Measurements from ENCODE around the gene NKX2-3.

NKX2-3 gene

DNA sequence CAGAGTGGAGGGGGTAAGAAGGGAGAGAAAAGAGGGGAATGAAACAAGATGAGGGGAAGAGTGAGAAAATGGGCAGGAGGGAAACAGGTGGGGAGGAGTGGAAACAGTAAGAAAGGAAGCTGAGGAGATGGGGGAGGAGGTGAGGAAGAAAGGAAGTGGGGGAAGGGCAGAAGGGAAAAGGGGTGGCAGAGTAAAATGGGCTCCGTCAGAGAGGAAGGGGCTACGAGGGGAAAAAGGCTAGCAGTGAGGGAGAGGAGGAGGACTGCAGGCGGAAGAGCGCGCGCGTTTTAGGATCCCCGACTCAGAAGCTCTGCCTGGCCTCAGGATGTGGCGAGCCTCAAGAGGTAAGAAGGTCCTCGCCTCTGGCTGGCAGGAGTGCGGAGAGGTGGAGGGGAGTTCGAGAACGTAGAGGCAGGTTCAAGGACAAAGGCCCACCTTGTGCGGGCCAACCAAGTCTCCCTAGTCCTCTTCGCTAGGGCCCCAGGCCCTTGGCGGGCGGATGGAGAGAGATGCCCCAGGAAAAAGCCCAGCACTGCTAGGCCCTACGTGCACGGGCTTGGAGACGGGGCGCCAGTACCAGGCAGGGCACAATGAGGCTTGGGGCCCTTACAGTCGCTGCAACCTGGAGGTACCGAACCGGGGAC lies 5.8 kb upstream of the NKX2-3 start:
- no peak for DNase-seq

DNA sequence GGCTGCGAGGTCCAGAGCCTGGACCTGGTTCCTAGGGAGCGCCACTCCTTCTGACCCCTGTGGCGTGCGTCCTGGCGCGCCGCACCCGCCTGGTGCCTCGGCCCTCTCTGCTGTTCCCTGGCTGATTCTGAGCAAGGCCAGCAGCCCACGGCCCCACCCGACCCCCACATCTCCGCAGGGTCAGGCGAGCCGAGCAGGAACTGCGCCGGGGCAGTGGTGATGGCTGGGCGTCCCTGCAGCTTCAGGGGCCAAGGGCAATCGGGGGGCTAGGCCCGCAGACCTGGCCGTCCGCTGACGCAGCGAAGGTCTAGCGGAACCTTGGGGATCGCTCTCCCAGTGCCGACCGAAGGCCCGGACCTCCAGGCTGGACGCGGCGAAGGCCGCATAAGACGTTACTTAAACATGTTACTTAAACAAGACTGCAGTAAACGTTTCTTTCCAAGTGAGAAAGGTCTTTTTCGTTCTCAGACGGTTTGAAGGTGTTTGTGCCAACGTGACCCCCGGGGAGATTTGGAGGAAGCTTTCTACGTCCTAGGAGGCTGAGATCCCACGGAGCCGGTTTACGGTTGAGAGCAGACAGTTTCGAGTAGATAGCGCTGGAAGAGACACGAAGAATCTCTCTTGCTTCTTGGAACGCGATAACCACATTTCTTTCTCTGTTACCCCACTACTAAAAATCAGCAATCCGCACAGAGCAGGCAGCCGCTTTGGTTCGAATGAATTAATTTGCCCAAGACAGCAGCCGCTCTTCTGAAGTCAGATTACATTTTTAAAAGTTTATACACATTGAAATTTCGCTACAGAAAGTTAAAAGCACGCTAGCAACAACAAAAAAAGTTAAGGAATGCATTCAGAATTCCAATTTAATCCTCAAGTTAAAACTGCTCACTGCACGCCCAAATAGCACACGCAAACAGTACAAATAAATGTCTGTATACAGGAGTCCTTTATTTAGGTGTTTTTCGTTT lies 4.9 kb upstream of the NKX2-3 start:
- DNase-seq, result no peak

DNA sequence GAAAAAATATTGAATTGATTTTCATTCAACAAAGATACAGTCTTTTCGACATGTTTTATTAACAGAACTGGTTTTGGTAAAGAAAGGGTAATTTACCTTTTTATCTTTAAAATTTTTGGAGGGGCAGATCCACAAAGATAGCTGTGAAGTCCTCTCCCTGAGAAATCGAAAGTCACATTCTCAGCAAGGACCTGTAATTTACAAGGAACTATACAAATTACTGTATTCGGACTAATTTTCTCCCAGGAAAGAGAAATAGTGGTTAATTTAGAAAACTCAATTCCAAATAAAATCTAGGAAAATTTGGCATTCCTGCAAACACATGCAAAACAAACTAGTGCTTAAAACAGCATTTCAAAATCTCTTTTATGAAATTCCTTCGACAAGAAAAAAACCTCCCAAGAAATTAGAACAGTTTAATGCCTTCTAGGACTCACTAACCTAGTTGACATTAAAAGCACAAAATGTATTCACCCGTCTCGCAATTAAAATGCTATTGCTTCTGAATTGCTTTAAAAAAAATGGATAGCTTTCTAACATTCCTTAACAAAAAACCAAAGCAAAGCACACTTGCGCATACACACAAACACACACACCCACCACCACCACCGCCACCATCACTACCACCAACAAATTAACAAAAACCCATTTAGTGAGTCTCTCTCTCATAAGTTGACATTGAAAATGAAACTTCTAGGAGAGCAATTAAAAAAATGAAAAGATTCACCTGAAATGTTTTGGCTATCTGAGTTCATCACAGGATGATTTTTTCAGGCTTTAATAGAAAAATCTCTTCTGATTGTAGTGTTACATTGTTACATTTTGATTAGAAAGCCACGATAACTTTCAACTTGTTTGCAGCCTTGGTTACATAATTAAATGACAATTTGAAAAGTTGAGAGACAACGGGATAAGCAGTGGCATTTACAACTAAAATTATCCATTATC lies 4.0 kb upstream of the NKX2-3 start:
- DNase-seq, result no peak

DNA sequence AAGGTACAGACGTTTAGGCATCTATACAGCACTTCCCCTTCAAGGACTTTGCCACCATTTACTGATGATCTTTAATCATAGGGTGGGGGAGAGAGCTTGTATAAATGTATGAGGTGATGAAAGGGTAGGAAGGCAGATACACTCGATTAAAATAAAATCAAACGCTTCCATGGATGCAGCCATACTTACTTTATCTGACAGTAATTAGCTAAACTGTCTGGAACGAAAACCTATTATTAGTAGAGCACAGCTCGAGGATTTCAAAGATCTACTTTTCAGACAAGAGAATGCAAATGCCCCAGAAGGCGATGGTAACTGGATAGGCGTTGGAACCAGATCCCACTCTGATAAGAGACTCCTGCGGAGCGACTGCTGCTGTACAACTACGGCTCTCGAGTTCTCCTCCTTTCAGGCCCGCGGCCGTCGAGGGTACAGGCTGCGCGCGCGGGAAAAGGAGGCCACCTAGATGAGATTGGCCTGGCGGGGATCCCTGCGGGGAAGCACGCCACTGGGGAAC lies 3.1 kb upstream of the NKX2-3 start:
- no peak for DNase-seq

DNA sequence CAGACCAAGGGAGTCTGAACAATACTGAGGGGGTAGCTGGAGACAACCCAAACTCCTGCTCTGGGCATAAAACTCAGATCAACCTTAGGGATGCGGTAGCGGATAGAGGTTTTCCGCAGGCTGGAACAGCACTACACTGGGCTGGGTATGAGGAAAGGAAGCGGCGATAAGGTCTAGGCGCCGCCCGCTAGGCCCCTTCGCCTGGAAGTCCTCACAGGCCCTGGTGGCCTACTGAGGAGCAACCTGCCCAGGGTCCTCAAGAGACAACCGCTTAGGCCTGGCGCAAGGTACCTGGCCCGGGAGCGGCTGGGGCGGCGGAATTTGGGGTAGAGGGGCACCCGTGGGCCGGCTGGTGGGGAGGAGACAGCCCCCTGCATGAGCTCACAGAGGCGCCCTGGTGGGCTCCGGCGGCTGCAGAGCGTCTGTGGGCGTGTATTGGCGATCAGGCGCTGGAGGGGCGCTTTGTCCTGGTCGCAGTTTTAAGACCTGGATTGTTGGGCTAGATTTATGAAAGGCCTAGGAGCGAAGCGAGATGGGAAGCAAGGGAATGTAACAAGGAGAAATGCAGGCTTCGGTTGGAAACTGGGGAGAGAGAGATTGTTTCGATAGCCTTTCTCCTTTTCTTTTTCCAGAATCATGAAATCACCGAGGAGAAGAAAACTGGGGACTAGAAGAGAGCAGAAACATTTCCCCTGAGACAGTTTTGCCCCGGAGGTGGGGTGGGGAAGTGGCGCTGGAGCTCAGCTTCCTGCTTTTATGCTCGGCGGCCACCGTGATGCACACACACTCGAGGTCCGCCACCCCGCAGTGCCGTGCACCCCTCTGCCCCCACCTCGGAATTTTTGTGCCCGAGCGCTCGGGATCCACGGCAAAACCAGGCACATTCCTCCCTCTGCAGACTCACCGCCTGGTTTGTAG lies 2.4 kb upstream of the NKX2-3 start:
- DNase-seq, result no peak

DNA sequence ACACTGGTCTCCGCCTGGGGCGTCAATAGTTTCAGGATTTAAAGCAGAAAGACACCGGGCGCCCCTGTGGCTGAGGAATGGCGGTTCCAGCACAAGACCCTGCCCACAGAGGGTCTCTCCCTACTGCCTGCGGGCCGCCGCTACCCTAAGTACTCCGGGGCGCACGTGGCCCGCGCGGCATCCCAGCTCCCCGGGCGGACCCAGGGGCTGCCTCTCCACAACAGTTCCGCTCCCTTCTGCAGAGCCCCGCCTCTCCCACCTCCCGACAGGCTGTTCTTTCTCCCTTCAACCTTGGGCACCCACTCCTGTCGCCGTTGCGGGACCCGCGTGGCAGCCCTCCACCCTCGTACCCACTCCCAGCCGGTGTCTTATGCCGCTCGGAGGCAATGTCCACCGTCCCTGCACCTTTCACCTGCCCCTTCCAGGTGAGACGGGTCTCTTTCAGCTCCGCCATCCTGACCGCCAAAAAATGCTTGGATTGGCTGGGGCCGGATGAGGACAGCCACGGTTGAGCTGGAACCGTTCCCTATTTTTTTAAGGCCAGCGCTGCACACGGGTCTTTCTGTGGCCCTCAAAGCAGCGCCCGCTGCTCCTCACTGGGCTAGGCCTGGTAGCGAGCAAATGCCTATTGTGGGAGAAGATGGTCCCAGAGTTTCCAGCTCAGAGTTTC lies 1.6 kb upstream of the NKX2-3 start:
- DNase-seq, result no peak

DNA sequence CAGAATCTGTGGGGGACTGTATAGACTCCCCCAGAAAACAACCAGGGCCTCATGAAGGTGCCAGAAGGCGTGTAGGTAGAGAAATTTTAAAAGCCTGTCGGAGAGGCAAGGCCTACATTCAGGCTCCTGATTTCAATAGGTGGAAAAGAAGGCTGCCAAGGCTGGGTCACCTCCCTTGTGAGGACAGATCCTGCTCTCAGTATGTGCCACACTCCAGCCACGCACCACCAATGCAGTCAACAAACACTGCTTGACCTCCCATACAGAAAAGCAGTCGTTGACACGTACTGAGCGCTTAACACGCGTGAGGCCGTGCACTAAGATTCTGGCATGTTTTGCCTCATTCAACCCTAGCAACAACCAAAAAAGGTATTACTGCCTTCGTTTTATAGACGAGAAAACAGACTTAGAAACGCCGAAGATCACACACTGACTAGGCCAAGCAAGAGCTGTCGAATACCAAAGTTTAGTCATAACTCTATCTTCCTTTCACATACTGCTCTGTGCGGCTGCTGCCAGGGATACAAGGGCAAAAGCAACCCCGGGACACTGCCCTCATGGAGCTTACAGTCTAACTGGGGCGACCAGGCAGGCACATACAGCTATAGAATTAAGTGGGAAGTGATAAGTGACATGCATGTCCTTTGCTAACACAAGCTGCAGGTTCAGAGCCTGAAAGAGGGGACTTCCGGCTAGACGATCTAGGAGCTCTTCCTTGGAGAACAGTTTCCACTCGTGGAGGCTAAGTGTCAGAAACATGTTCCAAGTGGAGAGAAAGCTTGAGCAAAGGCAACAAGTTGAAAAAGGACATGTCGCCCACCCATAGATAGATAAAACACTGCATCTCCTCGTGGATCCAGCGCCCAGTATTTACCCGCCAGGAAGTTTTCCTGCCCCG lies 797 bp upstream of the NKX2-3 start:
- no peak for DNase-seq

DNA sequence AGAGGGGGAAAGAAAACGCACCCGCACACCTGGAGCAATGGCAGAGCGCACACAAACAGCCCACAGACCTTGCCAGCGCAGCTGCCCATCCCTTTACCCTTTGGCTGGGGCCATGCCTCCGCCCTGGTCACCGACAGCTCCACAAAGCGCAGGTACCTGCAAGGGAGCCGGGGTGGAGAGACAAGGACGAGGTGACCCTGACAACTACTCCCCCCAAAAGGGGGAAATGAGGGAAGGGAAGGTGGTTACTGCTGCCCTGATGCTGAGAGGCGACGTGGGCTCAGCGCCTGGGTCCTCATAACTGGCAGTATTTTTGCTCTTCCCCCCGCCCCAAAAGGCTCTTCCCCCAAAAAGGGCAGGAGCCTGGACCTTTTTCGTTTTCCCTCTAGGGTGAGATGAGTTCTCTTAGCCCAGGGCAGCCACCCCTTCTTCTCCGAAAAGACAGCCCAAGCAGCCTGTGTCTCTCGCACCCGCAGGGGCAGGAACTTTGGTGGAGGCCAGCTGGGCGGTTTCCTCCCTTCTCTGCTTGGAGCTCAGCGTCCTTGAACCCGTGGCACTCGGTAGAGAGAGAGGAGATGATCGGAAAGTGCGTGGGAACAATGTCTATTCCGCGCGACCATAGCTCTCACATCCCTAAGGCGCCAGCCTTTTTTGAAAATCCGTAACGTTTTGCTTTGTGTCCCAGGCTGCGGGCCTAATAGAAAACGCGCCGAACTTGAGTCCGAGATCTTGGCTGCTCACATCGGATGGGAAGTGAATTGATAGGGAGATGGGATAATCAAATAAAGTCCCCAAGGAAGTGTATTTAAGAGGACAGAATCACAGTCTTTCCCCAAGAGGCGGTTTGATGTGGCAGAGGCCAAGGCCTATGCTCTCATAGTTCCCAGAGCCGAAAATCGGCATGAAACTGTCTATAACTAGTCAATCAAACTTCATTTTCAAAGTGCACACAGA lies 1.0 kb downstream of the NKX2-3 start:
- no peak for DNase-seq

DNA sequence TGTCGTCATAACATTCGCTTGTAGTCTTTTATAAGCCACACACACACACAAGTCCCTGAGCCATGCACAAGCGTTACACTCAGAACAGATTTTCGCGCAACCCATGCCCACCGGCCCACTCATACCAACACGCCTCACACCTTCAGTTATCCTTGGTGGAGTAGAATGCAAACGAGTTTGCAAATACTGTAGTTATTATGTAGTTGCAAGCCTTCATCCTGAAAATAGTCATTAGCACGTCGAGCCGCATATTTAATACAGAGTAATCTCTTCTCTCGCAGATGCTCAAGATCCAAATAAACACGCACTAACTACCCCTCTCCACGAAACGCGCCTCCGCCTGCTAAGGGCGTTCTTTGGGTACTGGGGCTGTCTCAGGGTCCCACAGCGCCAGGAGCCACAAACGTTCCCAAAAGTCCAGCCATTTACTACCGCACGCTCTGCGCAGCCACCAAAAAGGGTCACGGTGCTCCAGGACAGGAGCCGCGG lies 1.8 kb downstream of the NKX2-3 start:
- no peak for DNase-seq

DNA sequence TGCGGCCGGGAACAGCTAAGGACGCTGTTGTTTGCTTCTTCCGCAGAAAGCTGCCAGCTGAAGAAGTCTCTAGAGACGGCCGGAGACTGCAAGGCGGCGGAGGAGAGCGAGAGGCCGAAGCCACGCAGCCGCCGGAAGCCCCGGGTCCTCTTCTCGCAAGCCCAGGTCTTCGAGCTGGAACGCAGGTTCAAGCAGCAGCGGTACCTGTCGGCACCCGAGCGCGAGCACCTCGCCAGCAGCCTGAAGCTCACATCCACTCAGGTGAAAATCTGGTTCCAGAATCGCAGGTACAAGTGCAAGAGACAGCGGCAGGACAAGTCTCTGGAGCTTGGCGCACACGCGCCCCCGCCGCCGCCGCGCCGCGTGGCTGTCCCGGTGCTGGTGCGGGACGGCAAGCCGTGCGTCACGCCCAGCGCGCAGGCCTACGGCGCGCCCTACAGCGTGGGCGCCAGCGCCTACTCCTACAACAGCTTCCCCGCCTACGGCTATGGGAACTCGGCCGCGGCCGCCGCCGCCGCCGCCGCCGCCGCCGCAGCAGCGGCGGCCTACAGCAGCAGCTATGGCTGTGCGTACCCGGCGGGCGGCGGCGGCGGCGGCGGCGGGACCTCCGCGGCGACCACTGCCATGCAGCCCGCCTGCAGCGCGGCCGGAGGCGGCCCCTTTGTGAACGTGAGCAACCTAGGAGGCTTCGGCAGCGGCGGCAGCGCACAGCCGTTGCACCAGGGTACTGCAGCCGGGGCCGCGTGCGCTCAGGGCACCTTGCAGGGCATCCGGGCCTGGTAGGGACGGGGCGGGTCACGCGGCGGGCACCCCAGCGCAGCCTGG lies 2.4 kb downstream of the NKX2-3 start:
- no peak for DNase-seq

DNA sequence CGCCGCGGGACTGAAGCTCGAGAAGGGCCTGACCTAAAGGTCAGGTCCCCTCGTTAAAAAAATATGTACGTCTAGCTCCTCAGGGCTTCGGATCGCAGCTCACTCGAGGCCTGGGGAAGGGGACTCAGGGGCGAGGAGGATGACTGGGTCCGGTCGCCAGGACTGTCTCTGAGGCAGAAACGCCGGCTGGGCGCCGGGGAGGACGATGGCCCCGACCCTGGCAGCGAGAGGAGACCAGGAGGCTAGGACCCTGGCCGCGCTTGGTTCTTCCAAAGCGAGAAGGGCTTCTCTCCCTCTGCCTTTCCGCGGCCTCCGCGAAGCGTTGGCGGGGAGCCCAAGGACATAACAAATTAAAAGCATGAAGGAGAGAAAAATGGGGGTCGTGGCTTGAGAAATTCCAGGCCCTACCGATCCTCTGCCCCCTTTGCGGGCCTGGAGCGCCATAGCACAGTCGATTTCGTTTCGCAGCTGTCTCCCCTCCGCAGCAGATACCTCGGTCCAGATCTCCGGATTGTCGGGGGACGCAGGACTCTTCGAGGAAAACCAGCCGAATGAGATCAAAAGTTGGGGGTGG lies 3.1 kb downstream of the NKX2-3 start:
- no peak for DNase-seq

DNA sequence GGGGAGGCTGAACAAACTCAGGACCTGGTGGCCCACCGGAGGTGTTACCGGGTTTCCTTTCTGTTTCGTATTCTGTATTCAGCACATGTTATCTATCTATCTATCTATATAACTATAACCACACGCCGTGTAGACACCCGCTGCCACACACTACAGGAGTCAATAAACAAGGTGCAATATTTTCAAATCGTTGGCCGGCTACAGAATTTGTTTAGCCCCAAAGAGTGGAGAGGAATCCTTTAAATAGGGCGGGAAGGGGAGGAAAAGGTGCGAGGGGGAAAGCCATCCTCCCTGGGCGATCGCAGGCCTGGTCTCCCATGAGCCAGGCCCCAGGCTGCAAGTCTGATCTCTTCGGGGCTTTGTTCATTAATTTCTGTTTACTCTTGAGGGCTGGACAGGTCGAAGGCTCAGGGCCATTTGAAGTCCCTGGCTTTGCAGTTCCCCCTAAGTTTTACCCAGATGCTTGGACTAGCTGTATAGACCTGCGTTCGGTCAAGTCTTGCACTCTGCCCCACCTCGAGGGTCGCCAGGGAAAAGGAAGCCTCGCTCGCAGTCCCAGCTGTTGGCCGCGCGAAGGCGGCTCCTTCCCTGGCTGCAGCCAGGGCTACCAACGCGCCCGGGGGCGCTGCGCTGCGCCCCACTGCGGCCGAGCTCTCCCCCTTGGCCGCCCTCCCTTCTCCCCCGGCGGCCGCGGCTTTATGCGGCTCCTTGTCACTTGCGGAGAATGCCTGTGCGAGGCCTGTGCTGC lies 3.8 kb downstream of the NKX2-3 start:
- no peak for DNase-seq

DNA sequence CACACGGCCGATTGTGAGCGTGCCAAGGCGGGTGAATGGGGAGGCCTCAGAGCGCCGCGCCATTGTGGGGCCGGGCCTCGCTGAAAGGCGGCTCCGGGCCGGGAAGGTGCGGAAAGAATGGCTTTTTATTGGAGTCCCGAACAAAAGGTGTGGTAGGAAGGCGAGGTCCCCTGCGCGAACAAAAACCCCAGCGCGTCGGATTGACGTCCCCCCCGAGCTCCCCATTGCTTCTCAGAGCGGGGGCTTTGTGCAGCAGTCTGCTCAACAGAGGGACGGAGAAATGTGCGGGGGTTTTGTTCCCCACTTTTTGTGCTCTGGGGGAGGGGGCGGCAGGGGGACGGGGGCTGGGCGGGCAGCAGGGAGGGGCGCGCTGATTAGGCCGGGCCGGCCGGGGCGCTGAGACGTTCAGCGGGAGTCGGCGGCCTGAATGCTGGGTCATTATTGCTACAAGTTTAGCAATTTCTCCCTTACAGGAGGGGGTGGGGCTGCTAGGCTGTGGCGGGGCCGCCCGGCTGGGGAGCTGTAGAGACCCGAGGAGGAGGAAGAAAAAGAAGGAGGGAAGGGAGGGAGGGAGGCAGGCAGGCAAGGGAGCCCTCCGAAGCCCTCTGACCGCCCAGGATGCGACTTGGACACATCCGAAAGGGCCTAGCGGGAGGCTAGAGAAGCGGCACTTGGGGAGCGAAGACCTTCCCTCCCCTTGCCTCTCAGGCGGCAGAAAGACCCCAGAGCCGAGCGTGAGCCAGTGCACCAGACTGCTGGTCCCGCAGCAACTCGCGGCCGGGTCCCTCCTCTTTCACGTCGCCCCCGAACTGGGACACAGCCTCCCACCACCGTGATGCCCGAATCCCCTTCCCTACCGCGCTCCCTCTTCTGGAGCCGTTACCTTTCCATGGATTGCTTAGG lies 4.6 kb downstream of the NKX2-3 start:
- DNase-seq, result no peak

DNA sequence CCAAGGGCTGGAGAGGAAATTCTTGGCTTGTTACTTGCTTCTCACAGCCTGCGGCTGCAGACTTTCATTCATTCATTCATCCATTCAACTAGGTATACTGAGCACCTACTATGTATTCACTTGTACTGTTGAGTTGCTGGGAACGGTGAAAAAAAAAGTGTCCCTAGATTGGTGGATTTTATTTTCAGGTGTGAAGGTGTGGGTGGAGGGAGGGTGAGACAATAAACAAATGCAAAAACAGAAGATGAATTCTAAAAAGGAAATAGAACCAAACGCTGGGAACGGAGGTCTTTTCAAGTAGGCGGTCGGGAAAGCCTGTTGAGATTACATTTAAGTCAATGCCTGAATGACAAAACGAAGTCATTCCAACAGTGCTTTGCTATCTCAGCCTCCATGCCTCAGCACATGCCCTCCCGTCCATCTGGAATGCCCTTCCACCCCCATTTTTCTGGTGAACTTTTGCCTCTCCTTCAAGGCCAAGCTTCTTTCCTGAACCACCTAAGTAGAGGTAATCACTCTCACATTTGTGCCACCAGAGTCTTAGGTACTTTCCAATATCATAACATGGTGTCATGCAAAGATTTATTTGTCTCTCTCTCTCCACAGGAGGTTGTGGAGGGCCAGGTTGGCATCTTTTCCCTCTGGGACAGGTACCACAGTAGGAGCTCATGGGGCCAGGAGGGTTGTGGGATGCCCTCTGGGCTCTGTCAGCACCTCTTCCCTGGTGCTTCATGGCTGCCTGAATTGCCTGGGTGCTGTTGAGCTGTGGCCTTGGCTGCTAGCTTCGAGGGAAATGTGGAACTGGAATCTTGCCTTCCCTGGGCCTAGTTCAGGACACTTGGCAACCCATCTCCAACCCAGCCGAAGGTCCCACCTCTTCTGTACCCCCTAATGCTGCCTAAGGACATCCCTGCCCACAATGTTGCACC lies 5.5 kb downstream of the NKX2-3 start:
- DNase-seq, result no peak
